ENCODE results near the gene CFAP299. TPM values are rescaled to one million over a fixed set of nuclear protein-coding genes. Genes with fewer than 3 reads are reported as not detected.
"Not testable (repeated sequence)": the region's sequence is repeated elsewhere in the genome, so short reads cannot be mapped to it uniquely, and the experiment has no call there.

CFAP299 gene
- total RNA-seq, 3 donors from 2014 or later: not detected

DNA sequence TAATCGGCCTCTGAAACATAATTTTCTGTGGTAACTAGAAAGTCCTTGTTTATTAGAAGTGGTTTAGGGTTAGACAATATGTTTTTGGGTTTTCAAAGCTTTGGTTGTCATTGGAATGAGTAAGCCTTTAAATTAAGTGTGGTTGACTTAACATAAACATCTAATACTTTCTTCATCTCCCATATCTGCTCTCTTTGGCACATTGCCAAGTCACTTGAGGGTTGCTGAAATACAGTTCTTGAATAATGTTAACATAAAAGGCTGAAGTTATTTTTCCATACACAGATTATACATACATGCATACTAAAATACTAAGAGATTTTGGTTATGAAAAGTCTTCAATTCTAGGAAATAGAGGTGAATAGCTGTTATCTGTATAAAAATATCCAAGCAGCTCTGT is 453.3 kb downstream of the CFAP299 start:
- ATAC-seq (no peak), DNase-seq (no peak)
- H3K27me3 Mint-ChIP-seq (ENCODE audit: low read depth): no peaks in the 10 kb centered on the region
- peaks cover 8% of the 10 kb centered on the region for H3K4me1 Mint-ChIP-seq (ENCODE audit: low read depth)
- H3K9me3 Mint-ChIP-seq: no peaks in the 10 kb centered on the region
- H3K4me3 Mint-ChIP-seq: no peak overlapping the region
- no peaks in the 10 kb centered on the region for H3K36me3 Mint-ChIP-seq (ENCODE audit: insufficient read depth)

DNA sequence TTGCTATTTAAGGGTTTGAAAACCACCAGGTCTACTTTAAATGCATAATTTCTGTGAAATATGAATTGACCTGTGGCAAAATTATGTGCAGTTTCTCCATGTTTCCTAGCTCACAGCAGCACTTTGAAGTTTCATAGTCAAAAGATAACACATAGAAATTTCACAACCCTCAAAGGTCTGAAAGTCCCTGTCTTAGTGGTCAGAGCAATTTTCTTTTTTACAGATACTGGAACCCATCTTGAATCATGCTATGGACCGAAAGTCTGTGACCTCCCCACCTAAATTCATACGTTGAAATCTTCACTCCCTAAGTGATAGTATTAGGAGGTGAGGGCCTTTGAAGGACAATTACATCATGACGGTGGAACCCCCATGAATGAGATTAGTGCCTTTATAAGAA is 454.6 kb downstream of the CFAP299 start:
- ATAC-seq (no peak), DNase-seq (no peak)
- Mint-ChIP-seq H3K4me3 (no peak overlapping the region), H3K9me3 (no peaks in the 10 kb centered on the region), H3K4me1 (ENCODE audit: low read depth) (peaks cover 8% of the 10 kb centered on the region), H3K27me3 (ENCODE audit: low read depth) (no peaks in the 10 kb centered on the region), H3K36me3 (ENCODE audit: insufficient read depth) (no peaks in the 10 kb centered on the region)

DNA sequence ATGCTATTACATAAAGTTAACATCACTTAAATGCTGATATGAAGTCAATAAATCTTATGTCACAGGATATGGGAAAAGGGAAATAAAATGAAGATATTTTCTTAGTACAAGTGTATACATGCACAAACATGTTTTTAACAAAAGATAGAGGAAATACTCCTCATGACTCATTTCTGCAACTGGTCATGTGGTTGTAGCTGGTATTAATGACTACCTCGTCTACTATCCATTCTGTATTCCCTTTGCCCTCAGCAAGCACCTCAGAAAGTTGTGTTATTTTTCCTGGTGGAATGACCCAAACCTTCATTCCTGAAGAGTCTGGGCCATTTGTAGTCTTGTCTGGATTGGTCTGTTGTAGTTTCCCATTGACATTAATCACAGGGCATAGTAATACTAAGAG is 458.1 kb downstream of the CFAP299 start:
- not testable (repeated sequence) for H3K36me3 Mint-ChIP-seq (ENCODE audit: insufficient read depth); ATAC-seq; DNase-seq; H3K4me3 Mint-ChIP-seq; H3K27me3 Mint-ChIP-seq (ENCODE audit: low read depth); H3K4me1 Mint-ChIP-seq (ENCODE audit: low read depth)
- H3K9me3 Mint-ChIP-seq: peaks cover 16% of the 10 kb centered on the region

DNA sequence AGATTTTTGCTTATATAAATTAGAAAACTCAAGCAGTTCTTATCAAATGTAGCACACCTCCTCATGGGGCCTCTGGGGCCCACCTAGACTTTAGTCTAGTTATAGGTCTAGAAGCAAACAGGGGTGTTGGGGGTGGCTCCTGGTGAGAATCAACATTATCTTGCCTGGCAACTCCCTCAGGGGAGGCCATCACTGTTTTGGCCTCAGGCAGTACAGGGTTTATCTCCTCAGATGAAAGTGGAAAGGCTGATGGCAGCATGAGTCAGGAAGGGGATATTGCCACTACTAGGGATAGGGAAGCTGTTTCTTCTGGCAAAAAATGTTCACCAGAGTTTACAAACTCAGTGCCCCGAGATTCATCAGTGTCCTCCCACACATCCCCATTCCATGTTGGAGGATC is 462.6 kb downstream of the CFAP299 start:
- H3K4me1 Mint-ChIP-seq (ENCODE audit: low read depth): peaks cover 4% of the 10 kb centered on the region
- H3K27me3 Mint-ChIP-seq (ENCODE audit: low read depth): no peaks in the 10 kb centered on the region
- no peaks in the 10 kb centered on the region for H3K36me3 Mint-ChIP-seq (ENCODE audit: insufficient read depth)
- H3K9me3 Mint-ChIP-seq: peaks cover 16% of the 10 kb centered on the region
- H3K4me3 Mint-ChIP-seq: no peak overlapping the region
- DNase-seq (no peak), ATAC-seq (no peak)

DNA sequence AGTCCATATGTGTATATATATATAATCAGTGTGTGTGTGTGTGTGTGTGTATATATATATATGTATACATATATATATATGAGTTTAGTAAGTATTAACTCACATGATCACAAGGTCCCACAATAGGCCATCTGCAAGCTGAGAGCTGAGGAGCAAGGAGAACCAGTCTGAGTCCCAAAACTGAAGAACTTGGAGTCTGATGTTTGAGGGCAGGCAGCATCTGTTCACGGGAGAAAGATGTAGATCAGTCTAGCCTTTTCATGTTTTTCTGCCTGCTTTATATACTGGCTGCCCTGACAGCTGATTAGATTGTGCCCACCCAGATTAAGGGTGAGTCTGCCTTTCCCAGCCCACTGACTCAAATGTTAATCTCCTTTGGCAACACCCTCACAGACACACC is 465.2 kb downstream of the CFAP299 start:
- not testable (repeated sequence) for H3K27me3 Mint-ChIP-seq (ENCODE audit: low read depth); ATAC-seq

DNA sequence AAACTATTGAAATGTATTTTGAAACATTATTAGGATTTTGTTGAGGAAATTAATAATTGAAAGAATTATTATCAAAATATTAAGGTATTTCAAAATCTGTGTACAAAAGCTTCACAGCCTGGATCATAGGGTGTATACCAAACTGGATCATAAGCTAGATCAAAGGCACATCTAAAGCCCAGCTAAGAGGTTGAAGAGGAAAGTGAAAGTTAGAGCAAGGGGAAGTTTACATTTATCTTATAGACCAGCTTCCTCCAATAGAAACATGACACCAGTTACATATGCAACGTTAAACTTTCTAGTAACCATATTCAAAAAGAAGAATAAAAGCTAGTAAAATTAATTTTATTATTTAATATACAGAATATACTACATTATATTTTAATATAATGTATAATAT is 467.8 kb downstream of the CFAP299 start:
- no peaks in the 10 kb centered on the region for H3K9me3 Mint-ChIP-seq
- DNase-seq: no peak
- H3K4me1 Mint-ChIP-seq (ENCODE audit: low read depth): peaks cover 4% of the 10 kb centered on the region
- no peak for ATAC-seq
- no peak overlapping the region for H3K4me3 Mint-ChIP-seq
- no peaks in the 10 kb centered on the region for H3K36me3 Mint-ChIP-seq (ENCODE audit: insufficient read depth)
- no peaks in the 10 kb centered on the region for H3K27me3 Mint-ChIP-seq (ENCODE audit: low read depth)

More for the DNA sequence above, 465.2 kb downstream of the CFAP299 start:
- not testable (repeated sequence) for H3K4me3 Mint-ChIP-seq; DNase-seq; H3K4me1 Mint-ChIP-seq (ENCODE audit: low read depth); H3K36me3 Mint-ChIP-seq (ENCODE audit: insufficient read depth)
- H3K9me3 Mint-ChIP-seq: peaks cover 16% of the 10 kb centered on the region

DNA sequence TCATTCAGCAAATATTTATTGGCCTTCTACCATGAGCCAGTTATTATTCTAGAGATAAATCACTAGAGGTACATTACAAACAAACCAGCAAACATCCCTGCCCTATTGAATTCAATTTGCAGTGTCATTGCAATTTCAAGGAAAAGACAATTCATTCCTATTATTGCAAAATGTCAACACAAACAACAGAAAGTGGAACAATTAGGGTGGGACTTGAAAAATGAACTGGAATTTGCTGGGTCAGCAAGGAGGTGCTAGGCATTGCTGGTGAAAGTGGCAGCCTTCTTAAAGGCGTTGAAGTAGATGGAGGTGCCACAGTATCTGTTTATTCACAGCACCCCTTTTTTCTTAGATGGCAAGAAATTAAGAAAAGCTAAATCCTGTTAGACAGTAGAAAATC is 470.9 kb downstream of the CFAP299 start:
- Mint-ChIP-seq H3K9me3 (no peaks in the 10 kb centered on the region), H3K36me3 (ENCODE audit: insufficient read depth) (no peaks in the 10 kb centered on the region), H3K27me3 (ENCODE audit: low read depth) (no peaks in the 10 kb centered on the region), H3K4me1 (ENCODE audit: low read depth) (peaks cover 4% of the 10 kb centered on the region), H3K4me3 (no peak overlapping the region)
- no peak for DNase-seq
- ATAC-seq: no peak

DNA sequence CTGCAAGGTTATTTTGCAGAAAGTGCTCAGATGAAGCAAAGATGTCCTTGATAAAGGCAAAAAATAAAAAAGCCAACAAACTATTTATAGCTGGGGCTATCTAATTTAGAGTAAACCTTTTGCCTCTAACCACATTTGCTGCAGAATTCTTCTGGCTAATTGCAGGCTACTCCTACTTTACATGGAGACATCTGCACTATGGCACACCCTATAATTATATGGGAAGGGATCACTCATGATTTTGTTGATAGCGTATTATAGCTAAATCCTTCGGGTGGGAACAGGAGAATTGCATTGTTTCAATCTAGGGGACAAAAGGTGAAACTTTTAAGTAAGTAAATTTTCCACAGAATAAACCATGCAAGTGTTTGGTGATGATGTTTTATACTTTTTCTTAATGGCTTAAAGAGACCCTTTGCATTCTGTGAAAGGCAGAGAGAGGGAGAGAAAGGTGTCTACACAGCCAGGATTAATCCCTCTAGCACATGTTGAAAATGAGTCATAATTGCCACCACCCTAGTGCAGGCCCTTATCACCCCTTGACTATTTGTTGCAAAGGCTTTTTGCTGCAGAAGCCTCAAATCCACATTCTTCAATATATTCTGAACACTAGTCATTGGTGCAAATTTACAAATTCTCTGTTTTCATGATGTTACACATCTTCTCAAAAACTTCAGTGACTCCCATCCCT is 473.7 kb downstream of the CFAP299 start:
- Mint-ChIP-seq H3K4me1 (ENCODE audit: low read depth) (no peaks in the 10 kb centered on the region), H3K36me3 (ENCODE audit: insufficient read depth) (no peaks in the 10 kb centered on the region)

DNA sequence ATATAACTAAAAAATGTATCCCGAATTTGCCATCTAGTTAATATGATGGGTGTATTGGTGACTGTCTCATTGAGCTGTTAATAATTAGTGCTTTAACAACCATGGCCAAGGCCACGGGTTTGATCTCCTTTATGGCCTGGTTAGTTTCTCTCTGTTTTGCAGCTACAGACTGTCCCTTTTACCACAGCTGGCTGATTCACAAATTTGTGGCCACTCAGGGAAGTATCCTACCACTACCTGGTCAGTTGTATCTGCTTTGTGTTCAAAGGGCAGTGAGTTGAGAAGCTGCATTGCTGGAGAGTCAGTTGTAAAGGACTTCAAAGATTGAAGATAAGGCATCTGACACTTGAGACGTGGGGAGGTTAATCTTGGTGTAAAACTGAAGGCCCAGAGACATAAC is 475.9 kb downstream of the CFAP299 start:
- Mint-ChIP-seq H3K27me3 (ENCODE audit: low read depth) (peaks cover 2% of the 10 kb centered on the region), H3K9me3 (no peaks in the 10 kb centered on the region), H3K36me3 (ENCODE audit: insufficient read depth) (no peaks in the 10 kb centered on the region), H3K4me1 (ENCODE audit: low read depth) (no peaks in the 10 kb centered on the region), H3K4me3 (no peak overlapping the region)
- no peak for DNase-seq
- ATAC-seq: no peak

More for the DNA sequence above, 473.7 kb downstream of the CFAP299 start:
- no peak for DNase-seq
- H3K9me3 Mint-ChIP-seq: no peaks in the 10 kb centered on the region
- no peak overlapping the region for H3K4me3 Mint-ChIP-seq
- no peak for ATAC-seq
- H3K27me3 Mint-ChIP-seq (ENCODE audit: low read depth): peaks cover 2% of the 10 kb centered on the region

DNA sequence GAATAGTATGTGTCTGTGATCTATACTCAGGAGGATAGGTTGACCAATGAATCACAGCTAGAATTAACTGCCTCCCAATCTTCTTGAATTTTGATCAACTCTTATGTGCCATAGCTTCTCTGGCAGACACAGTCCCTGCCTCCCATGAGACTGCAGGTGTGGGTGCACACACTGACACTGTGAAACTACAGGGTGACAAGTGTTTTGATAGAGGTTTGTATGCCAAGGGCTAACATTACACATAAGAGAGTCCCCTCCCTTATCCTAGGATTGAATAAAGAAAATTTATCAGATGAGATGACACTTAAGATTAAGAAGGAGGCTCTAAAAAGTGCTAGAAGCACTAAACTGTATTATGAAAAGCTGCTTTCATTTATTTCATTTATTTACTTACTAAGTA is 476.6 kb downstream of the CFAP299 start:
- no peak for ATAC-seq

DNA sequence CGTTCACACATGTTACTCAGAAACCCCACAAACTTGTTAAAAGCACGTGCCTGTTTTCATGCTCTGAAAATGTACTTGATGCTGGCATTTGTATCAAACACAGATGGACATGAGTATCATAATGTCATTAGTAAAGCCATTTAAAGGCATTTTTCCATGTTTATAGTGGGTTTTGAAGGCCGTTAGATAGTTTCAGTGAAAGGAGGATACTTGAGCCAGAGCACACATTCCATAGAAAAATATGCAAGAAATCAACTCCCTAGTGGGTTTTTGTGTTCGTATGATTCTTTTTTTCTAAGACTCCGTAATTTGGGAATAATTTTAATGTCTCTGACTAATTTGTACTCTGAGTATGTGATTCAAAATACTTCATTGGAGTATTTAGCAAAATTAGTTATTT is 478.7 kb downstream of the CFAP299 start:
- Mint-ChIP-seq H3K4me3 (no peak overlapping the region), H3K9me3 (no peaks in the 10 kb centered on the region), H3K27me3 (ENCODE audit: low read depth) (peaks cover 2% of the 10 kb centered on the region), H3K36me3 (ENCODE audit: insufficient read depth) (no peaks in the 10 kb centered on the region), H3K4me1 (ENCODE audit: low read depth) (no peaks in the 10 kb centered on the region)
- DNase-seq (no peak), ATAC-seq (no peak)

More for the DNA sequence above, 476.6 kb downstream of the CFAP299 start:
- DNase-seq: no peak
- no peaks in the 10 kb centered on the region for H3K4me1 Mint-ChIP-seq (ENCODE audit: low read depth)
- no peaks in the 10 kb centered on the region for H3K9me3 Mint-ChIP-seq
- no peaks in the 10 kb centered on the region for H3K36me3 Mint-ChIP-seq (ENCODE audit: insufficient read depth)
- no peak overlapping the region for H3K4me3 Mint-ChIP-seq
- peaks cover 2% of the 10 kb centered on the region for H3K27me3 Mint-ChIP-seq (ENCODE audit: low read depth)

DNA sequence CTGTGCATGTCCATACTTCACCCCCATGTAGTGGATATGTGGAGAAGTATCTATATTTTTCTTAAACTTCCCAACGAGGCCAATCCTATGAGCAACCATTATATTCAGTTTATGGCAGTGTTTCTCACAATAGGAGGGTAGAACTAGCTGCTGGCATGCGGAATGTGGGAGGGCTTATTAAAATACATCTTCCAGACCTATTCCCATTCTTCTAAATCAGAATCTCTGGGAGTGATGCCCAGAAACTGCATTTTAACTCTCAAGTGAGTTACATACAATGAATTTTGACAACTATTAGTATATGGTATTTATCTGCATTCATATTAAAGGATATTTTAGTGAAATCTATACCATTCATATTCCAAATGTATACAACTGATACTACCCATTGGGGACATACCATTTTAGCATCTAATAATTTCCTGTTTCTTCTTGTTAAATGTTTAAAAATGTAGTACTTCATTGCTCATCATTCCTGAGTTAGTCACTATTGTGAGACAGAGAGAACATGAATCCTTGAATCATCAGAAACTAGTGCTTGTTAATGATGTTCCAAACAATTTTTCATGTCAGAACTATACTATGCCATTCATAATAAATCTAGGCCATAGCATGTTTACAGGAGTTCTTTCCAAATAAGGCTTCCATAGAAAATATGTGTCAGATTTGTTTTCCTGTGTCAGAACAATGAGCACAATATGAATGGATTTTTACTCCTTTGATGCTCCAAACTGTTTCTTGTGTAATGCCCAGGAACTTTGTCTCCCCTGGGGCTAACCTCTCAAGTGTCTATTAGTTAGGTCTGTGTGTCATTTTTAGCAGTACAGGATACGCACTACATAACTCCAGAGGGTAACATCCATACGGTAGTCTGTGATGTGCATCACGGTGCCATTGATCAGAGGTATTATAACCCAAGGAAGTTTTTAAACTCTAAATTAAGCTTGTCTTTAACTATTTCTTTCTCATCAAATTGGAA is 496.1 kb downstream of the CFAP299 start:
- H3K36me3 Mint-ChIP-seq (ENCODE audit: insufficient read depth): no peaks in the 10 kb centered on the region
- DNase-seq: no peak
- H3K4me3 Mint-ChIP-seq: no peak overlapping the region
- H3K9me3 Mint-ChIP-seq: peaks cover 2% of the 10 kb centered on the region
- no peaks in the 10 kb centered on the region for H3K4me1 Mint-ChIP-seq (ENCODE audit: low read depth)
- no peak for ATAC-seq
- H3K27me3 Mint-ChIP-seq (ENCODE audit: low read depth): no peaks in the 10 kb centered on the region

DNA sequence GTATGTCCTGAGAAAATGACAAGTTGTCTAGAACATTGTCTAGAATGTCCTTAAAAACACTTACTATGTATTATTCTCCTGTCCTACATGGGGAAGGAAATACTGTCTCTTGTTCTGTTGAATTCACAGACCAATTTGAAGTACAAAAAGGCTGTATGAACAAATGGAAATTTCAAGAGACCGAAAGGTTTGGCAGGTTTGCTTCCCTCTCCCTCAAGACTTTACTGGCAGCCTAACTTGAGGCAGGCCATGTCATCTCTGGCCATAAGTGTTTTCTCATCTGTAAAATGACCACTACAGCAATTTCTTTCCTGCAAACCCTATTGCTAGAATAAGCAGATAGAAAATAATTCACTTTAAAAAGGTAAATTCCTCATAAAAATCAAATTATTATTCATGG is 503.8 kb downstream of the CFAP299 start:
- H3K4me3 Mint-ChIP-seq: no peak overlapping the region

DNA sequence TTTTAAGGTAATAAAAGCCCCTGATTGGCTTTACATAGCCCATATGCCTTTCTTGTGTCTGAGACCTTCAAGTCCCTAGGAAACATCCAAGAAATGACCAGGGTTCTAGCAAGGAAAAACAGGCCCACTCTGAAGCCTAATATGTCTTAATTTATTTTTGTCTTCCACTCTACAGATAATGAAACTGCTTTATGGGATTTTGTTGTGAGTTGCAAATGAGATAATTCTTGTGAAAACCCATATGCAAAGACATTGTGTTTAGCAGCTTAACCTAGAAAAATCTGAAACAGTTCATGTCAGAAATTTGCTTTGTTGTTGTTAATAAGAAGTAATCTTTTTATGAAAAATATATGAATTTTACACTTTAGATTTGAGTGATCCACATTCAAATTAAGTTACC is 504.3 kb downstream of the CFAP299 start:
- ATAC-seq: no peak
- H3K4me1 Mint-ChIP-seq (ENCODE audit: low read depth): peaks cover 20% of the 10 kb centered on the region
- H3K27me3 Mint-ChIP-seq (ENCODE audit: low read depth): no peaks in the 10 kb centered on the region
- no peak overlapping the region for H3K4me3 Mint-ChIP-seq
- H3K9me3 Mint-ChIP-seq: peaks cover 6% of the 10 kb centered on the region
- DNase-seq: no peak
- H3K36me3 Mint-ChIP-seq (ENCODE audit: insufficient read depth): no peaks in the 10 kb centered on the region

More for the DNA sequence above, 503.8 kb downstream of the CFAP299 start:
- peaks cover 20% of the 10 kb centered on the region for H3K4me1 Mint-ChIP-seq (ENCODE audit: low read depth)
- ATAC-seq (no peak), DNase-seq (no peak)
- no peaks in the 10 kb centered on the region for H3K36me3 Mint-ChIP-seq (ENCODE audit: insufficient read depth)
- peaks cover 6% of the 10 kb centered on the region for H3K9me3 Mint-ChIP-seq
- no peaks in the 10 kb centered on the region for H3K27me3 Mint-ChIP-seq (ENCODE audit: low read depth)

DNA sequence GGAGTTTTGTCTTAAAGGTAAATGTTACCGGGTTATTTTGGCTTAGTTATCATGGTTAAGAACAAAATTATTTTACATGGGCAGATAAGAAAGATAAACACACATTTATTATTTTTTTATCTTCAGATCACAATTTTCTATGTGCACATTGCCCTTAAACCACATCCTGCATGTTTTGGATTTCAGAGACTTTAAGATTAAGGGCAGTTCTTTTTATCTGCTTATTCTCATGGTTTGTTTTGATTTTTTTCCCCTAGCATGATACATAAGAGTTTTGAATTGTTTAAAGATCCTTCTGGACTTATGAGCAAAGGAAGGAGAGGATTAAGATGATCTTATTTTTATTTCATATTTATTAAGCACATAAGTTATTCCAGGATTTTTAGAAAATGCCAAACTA is 504.9 kb downstream of the CFAP299 start:
- no peaks in the 10 kb centered on the region for H3K36me3 Mint-ChIP-seq (ENCODE audit: insufficient read depth)
- peaks cover 20% of the 10 kb centered on the region for H3K4me1 Mint-ChIP-seq (ENCODE audit: low read depth)
- peaks cover 11% of the 10 kb centered on the region for H3K9me3 Mint-ChIP-seq
- no peak overlapping the region for H3K4me3 Mint-ChIP-seq
- no peak for DNase-seq
- H3K27me3 Mint-ChIP-seq (ENCODE audit: low read depth): no peaks in the 10 kb centered on the region
- ATAC-seq: no peak

Measured in activated T-cell treated with anti-CD3 and anti-CD28 coated beads, Interleukin-2, amount 50 U/mL, for 4 hours (primary cell).